Gastrocnemius medialis (tissue), 4 donors: Measurements from ENCODE around the gene CEACAM18.

ENCODE experiments used
- POLR2A ChIP-seq, 2 donors: fragments of 450-650 bp; IDR thresholded peaks; one replicate each; pipeline ENCODE4 v1.6.1; 2017; ENCODE audit warnings: antibody characterized with exemption in 2 of 2, mild to moderate bottlenecking in 2 of 2, moderate library complexity in 2 of 2
- TF ChIP-seq, protein P1 (sequence below), 5 experiments: fragments of 450-650 bp in 3 of 5; fragments of 200-600 bp in 2 of 5; sonication (generic) in 2 of 5; IDR thresholded peaks in 4 of 5; conservative IDR thresholded peaks in 1 of 5; 1 replicate in 4 of 5; 2 replicates in 1 of 5; pipeline ENCODE4 v1.5.1; 2016 to 2019; ENCODE audit warnings: antibody characterized with exemption in 5 of 5, mild to moderate bottlenecking in 3 of 5, moderate library complexity in 3 of 5

DNA sequence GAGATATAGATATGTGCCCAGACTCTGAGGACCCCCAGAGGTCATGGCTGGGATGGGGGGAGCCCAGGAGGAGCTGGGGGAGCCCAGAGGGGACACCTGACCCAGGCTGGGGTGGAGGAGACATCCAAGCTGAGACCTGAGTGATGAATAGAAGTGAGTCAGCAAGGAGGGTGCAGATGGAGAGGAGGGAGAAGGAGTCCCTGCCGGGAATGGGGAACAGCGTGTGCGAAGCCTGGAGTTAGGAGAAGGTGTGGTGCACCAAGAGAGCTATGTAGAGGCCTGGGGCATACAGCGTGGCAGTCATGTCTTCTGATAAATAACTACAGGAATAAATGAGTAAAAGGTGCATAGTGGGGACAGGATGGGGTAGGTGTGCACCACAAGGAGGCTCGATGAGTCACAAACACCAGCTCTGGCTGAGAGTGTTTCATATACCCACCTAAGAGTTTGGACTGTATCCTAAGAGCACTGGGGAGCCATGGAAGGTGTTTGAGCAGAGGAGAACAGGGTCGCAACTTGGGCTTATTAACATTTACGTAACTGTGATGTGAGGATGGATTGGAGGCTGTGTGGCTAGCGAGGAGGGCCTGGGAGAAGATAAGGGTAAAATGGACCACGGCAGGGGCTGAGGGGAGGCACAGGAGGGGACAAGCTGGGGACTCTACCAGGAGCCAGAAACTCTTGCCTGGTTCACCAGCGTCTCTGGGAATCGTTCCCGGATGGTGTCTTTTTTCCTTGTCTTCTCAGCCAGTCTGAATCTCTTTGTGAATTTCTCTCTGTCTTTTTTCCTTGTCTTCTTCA, 1.4 kb downstream of the CEACAM18 start:
- TF ChIP-seq, protein P1, sequence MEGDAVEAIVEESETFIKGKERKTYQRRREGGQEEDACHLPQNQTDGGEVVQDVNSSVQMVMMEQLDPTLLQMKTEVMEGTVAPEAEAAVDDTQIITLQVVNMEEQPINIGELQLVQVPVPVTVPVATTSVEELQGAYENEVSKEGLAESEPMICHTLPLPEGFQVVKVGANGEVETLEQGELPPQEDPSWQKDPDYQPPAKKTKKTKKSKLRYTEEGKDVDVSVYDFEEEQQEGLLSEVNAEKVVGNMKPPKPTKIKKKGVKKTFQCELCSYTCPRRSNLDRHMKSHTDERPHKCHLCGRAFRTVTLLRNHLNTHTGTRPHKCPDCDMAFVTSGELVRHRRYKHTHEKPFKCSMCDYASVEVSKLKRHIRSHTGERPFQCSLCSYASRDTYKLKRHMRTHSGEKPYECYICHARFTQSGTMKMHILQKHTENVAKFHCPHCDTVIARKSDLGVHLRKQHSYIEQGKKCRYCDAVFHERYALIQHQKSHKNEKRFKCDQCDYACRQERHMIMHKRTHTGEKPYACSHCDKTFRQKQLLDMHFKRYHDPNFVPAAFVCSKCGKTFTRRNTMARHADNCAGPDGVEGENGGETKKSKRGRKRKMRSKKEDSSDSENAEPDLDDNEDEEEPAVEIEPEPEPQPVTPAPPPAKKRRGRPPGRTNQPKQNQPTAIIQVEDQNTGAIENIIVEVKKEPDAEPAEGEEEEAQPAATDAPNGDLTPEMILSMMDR (IDR thresholded peaks at IDR 0.05 in 4 of 5, conservative IDR thresholded peaks at IDR 0.05 in 1 of 5), result no peak
- no peak for TF ChIP-seq POLR2A (IDR thresholded peaks at IDR 0.05)
